A549 (cell line): ENCODE data around the gene AUTS2. TPM values are rescaled to one million over a fixed set of nuclear protein-coding genes. Genes with fewer than 3 reads are reported as not detected.
A peak's percentile ranks its signal among the peaks of the same experiment; 100 is the strongest.

ENCODE experiments used
- ATAC-seq, 2 experiments: fragments of 200-7000 bp in 1 of 2; fragments of >200 bp in 1 of 2; cut with Nextera tagmentation in 1 of 2; cut with Tn5 transposase in 1 of 2; 3 replicates each; pipeline versions ENCODE4 v1.8.0 to v1.9.1; 2018 to 2020; ENCODE audit warnings: mild to moderate bottlenecking in 1 of 2, moderate library complexity in 1 of 2
- CTCF ChIA-PET: fragments of 300-600 bp; sonication (Branson Sonifier 250); formaldehyde crosslinking; extraction: SDS; loops from one replicate; lab custom pipeline; 2021; ENCODE audit warnings: antibody characterized with exemption, inconsistent platforms; lab: Yijun Ruan, JAX
- POLR2A ChIA-PET: fragments of 350-600 bp; formaldehyde crosslinking; extraction: SDS; loops from one replicate; lab custom pipeline; 2021; ENCODE audit warnings: antibody characterized with exemption, inconsistent platforms; lab: Yijun Ruan, JAX
- DNase-seq, 2 experiments: peaks; one replicate each; pipeline versions ENCODE4 v3.0.0 to v3.0.0-alpha.2; 2011 to 2016; ENCODE audit warnings: low read depth in 1 of 2, low spot score in 1 of 2
- FAIRE-seq: peaks from 2 replicates; lab custom pipeline; 2011; peaks lifted over from hg19 to GRCh38; lab: Jason Lieb, UNC
- H3K27ac ChIP-seq, 2 experiments: fragments of >200 bp; sonication (Bioruptor Twin); formaldehyde crosslinking; 3 replicates each; pipeline ENCODE4 v1.5.1; 2016 to 2017
- H3K4me1 ChIP-seq: fragments of >200 bp; sonication (Bioruptor Twin); formaldehyde crosslinking; 3 replicates; pipeline ENCODE4 v1.6.1; 2016
- H3K4me2 ChIP-seq: fragments of >200 bp; sonication (Bioruptor Twin); formaldehyde crosslinking; 3 replicates; pipeline ENCODE4 v1.6.1; 2016
- H3K4me3 ChIP-seq: fragments of >200 bp; sonication (Bioruptor Twin); formaldehyde crosslinking; 3 replicates; pipeline ENCODE4 v1.5.1; 2016
- H3K9me3 ChIP-seq: fragments of >200 bp; sonication (Bioruptor Twin); formaldehyde crosslinking; 3 replicates; pipeline ENCODE4 v1.6.1; 2016
- BCL3 ChIP-seq: fragments of >200 bp; sonication (Bioruptor Twin); formaldehyde crosslinking; IDR thresholded peaks from 3 replicates; pipeline ENCODE4 v1.6.1; 2016
- CTCF ChIP-seq: fragments of >200 bp; sonication (Bioruptor Twin); formaldehyde crosslinking; IDR thresholded peaks from 3 replicates; pipeline ENCODE4 v1.5.1; 2016
- EP300 ChIP-seq, 2 experiments: fragments of >200 bp; sonication (Bioruptor Twin); formaldehyde crosslinking; IDR thresholded peaks; 2 replicates in 1 of 2; 3 replicates in 1 of 2; pipeline ENCODE4 v1.6.1; 2016 to 2017
- HES2 ChIP-seq: fragments of >200 bp; sonication (Bioruptor Twin); formaldehyde crosslinking; IDR thresholded peaks from 2 replicates; pipeline ENCODE4 v1.6.1; 2016
- HMGXB4 ChIP-seq: fragments of 250-450 bp; sonication (Bioruptor Pico); IDR thresholded peaks from 2 replicates; pipeline ENCODE4 v1.5.0; 2021; ENCODE audit warnings: mild to moderate bottlenecking, moderate library complexity, borderline replicate concordance
- HOXB13 ChIP-seq: fragments of 250-450 bp; sonication (Bioruptor Pico); IDR thresholded peaks from 2 replicates; pipeline ENCODE4 v1.5.0; 2020; ENCODE audit warnings: low read depth, mild to moderate bottlenecking, moderate library complexity
- HOXB5 ChIP-seq: fragments of 250-450 bp; sonication (Bioruptor Pico); IDR thresholded peaks from 2 replicates; pipeline ENCODE4 v1.5.0; 2020; ENCODE audit warnings: mild to moderate bottlenecking, moderate library complexity
- JUNB ChIP-seq: fragments of >200 bp; sonication (Bioruptor Twin); formaldehyde crosslinking; IDR thresholded peaks from 2 replicates; pipeline ENCODE4 v1.6.1; 2016
- MAFK ChIP-seq: fragments of 450-650 bp; IDR thresholded peaks from 2 replicates; pipeline ENCODE4 v1.6.1; 2014; ENCODE audit not compliant: partially characterized antibody
- MAZ ChIP-seq: fragments of 150-350 bp; IDR thresholded peaks from 2 replicates; pipeline ENCODE4 v1.6.1; 2014; ENCODE audit warnings: antibody characterized with exemption, low read depth, low read length, borderline replicate concordance
- NPAS2 ChIP-seq: fragments of 250-450 bp; sonication (Bioruptor Pico); IDR thresholded peaks from 2 replicates; pipeline ENCODE4 v1.8.0; 2022; ENCODE audit warnings: mild to moderate bottlenecking, moderate library complexity, borderline replicate concordance
- PHF8 ChIP-seq: fragments of 200-600 bp; sonication (generic); IDR thresholded peaks from 2 replicates; pipeline ENCODE4 v1.6.1; 2016; ENCODE audit warnings: low read depth, mild to moderate bottlenecking, antibody characterized with exemption, moderate library complexity, borderline replicate concordance
- RAD21 ChIP-seq, 2 experiments: fragments of >200 bp in 1 of 2; sonication (Bioruptor Twin) in 1 of 2; formaldehyde crosslinking in 1 of 2; IDR thresholded peaks in 1 of 2; conservative IDR thresholded peaks in 1 of 2; 2 replicates in 1 of 2; 3 replicates in 1 of 2; pipeline ENCODE4 v1.6.1; 2012 to 2018; ENCODE audit warnings: inconsistent platforms in 1 of 2
- RFX5 ChIP-seq: fragments of 450-650 bp; IDR thresholded peaks from 2 replicates; pipeline ENCODE4 v1.7.1; 2014; ENCODE audit warnings: antibody characterized with exemption, mild to moderate bottlenecking, moderate library complexity
- SMC3 ChIP-seq: fragments of >200 bp; sonication (Bioruptor Twin); formaldehyde crosslinking; IDR thresholded peaks from 3 replicates; pipeline ENCODE4 v1.6.1; 2018; ENCODE audit warnings: inconsistent platforms
- TP53 ChIP-seq: fragments of 250-450 bp; sonication (Bioruptor Pico); IDR thresholded peaks from 2 replicates; pipeline ENCODE4 v1.5.0; 2021; ENCODE audit warnings: mild to moderate bottlenecking, moderate library complexity
- USF2 ChIP-seq: fragments of 450-650 bp; IDR thresholded peaks from 2 replicates; pipeline ENCODE4 v1.6.1; 2014; ENCODE audit warnings: antibody characterized with exemption
- ZC3H11A ChIP-seq: fragments of 450-650 bp; IDR thresholded peaks from 2 replicates; pipeline ENCODE4 v1.6.1; 2014; ENCODE audit warnings: antibody characterized with exemption, mild to moderate bottlenecking
- WGBS: methylation state at CpG from one replicate; pipeline ENCODE4 v1.1.6; 2017; ENCODE audit errors: missing lambda C conversion rate; 5-methylcytosine and 5-hydroxymethylcytosine counted together
- polyA plus RNA-seq, 4 experiments: library from polyadenylated mRNA; depleted of rRNA in 3 of 4; stranded (reverse); fragments of >200 nt; fragmentation: RNase III in 1 of 4; extraction: RNeasy Plus Mini Kit Qiagen cat#74134 plus additional on column Dnase treatment in 1 of 4; gene quantifications; 2 replicates in 3 of 4; 3 replicates in 1 of 4; pipeline ENCODE4 v1.2.3, GENCODE V29; 2011 to 2017

Gene AUTS2
- polyA plus RNA-seq, 2 of the 4 experiments (the other 2 are of a cell fraction): 1.6 to 3.6 TPM

GRCh38 chr7:70241536-70242175, 643.4 kb downstream of the AUTS2 start:
- no peak overlapping the region for H3K4me2 ChIP-seq
- WGBS: 44% methylated on average over 2 of the region's 2 CpGs
- POLR2A ChIA-PET: no interaction called here
- DNase-seq: no peak
- no peaks in the 10 kb centered on the region for H3K9me3 ChIP-seq
- ATAC-seq: no peak
- FAIRE-seq: no peak
- no peak overlapping the region for H3K4me3 ChIP-seq
- no peak overlapping the region for H3K27ac ChIP-seq
- CTCF ChIA-PET: no interaction called here
- no peaks in the 10 kb centered on the region for H3K4me1 ChIP-seq
- TF ChIP-seq HMGXB4 (CRISPR knock-in tag) (no peak), NPAS2 (CRISPR knock-in tag) (no peak)

GRCh38 chr7:70242826-70243225, 644.6 kb downstream of the AUTS2 start:
- Histone ChIP-seq H3K27ac (no peak overlapping the region), H3K9me3 (no peaks in the 10 kb centered on the region), H3K4me3 (no peak overlapping the region), H3K4me2 (no peak overlapping the region), H3K4me1 (no peaks in the 10 kb centered on the region)
- TF ChIP-seq SMC3 (no peak), HOXB5 (CRISPR knock-in tag) (no peak), ZC3H11A (no peak), USF2 (no peak), MAZ (no peak), PHF8 (no peak), TP53 (CRISPR knock-in tag) (no peak), RAD21 (conservative IDR thresholded peaks at IDR 0.05 in 1 of 2, IDR thresholded peaks at IDR 0.05 in 1 of 2) (no peak), JUNB (no peak), HES2 (no peak), RFX5 (no peak)
- no peak for FAIRE-seq
- ATAC-seq: no peak
- ChIA-PET POLR2A (no interaction called here), CTCF (no interaction called here)
- DNase-seq: no peak
- 40% methylated on average over 4 of the region's 4 CpGs for WGBS

GRCh38 chr7:70243443-70243842, 645.2 kb downstream of the AUTS2 start:
- FAIRE-seq: no peak
- no peaks in the 10 kb centered on the region for H3K9me3 ChIP-seq
- DNase-seq: no peak
- no peak overlapping the region for H3K27ac ChIP-seq
- no peaks in the 10 kb centered on the region for H3K4me1 ChIP-seq
- 27% methylated on average over 2 of the region's 2 CpGs for WGBS
- CTCF ChIA-PET: no interaction called here
- TF ChIP-seq MAFK: peak; percentile 96
- no peak for TF ChIP-seq USF2
- POLR2A ChIA-PET: no interaction called here
- no peak overlapping the region for H3K4me2 ChIP-seq
- H3K4me3 ChIP-seq: no peak overlapping the region
- no peak for ATAC-seq

- ATAC-seq (no peak), DNase-seq (no peak), FAIRE-seq (no peak)
- WGBS: 34% methylated on average over 4 of the region's 4 CpGs
- Histone ChIP-seq H3K4me1 (no peaks in the 10 kb centered on the region), H3K4me2 (no peak overlapping the region), H3K27ac (no peak overlapping the region), H3K9me3 (no peaks in the 10 kb centered on the region), H3K4me3 (no peak overlapping the region)
- CTCF ChIA-PET: no interaction called here
- POLR2A ChIA-PET: no interaction called here
- TF ChIP-seq HOXB13: no peak
- no peak for TF ChIP-seq BCL3
- no peak for TF ChIP-seq CTCF
- no peak for TF ChIP-seq USF2
- TF ChIP-seq HMGXB4 (CRISPR knock-in tag): no peak
- TF ChIP-seq EP300 (IDR thresholded peaks at IDR 0.05): no peak
Measured at GRCh38 chr7:70257921-70258320, 659.6 kb downstream of the AUTS2 start.
